HG02798 (cell line): Measurements from ENCODE around the gene MMP23B.

ENCODE experiments used
- ATAC-seq: cut with Tn5 transposase; IDR thresholded peaks from one replicate; pipeline ENCODE4 v1.9.1; 2021; ENCODE audit warnings: mild to moderate bottlenecking; ENCODE audit not compliant: unreplicated experiment, poor library complexity

Gene MMP23B

DNA sequence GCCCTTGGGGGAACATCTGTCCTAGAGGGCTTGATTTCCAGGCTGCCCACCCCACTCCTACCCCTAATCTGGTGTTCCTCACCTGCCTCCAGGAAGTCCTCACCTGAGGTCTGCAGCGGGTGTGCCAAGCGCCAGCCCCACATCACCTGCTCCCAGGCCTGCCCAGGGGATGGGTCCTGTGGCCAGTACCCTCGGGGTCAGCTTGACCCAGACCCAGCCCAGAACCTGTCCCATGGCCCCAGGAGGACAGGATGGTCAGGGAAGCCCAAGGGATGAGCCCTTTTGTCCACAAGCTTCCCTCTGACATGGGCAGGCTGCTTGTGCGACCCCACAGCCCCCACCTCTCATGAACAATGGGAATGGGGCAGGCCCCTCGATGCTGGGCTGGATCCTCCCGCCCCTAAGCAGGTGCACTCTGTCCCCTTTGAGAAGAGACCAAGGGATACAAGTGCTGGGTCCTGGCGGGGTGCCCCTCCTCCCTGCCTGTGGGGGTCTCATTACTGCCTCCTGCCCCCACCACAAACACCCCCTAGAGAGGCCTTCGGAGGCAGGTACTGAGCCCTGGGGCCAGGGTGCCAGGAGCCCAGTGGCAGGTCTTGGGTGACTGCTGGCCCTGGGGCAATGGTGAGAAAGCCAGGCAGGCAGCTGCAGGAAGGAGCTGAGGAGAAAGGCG is 13.4 kb upstream of the MMP23B start:
- ATAC-seq = no peak

DNA sequence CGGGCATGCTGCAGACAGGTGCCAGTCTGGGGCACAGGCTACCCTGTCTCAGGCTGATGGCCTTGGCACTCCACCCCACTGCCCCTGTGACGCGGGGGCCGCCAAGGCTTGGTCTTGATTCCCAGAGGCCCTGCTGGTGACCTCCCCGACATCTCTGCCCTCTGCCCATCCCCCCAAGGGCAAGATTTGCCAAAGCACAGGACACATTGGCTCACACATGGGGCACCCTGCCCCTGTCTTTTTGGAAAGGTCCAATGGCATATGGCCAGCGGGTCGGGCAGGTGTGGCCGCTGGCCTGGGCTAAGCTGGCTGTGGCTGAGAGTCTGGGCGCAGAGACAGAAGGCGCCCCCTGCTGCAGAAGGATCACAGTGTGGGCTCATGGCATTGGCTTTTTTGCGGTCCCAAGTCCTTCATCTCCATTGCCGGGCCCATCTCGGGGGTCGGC is 12.0 kb upstream of the MMP23B start:
- ATAC-seq = no peak

DNA sequence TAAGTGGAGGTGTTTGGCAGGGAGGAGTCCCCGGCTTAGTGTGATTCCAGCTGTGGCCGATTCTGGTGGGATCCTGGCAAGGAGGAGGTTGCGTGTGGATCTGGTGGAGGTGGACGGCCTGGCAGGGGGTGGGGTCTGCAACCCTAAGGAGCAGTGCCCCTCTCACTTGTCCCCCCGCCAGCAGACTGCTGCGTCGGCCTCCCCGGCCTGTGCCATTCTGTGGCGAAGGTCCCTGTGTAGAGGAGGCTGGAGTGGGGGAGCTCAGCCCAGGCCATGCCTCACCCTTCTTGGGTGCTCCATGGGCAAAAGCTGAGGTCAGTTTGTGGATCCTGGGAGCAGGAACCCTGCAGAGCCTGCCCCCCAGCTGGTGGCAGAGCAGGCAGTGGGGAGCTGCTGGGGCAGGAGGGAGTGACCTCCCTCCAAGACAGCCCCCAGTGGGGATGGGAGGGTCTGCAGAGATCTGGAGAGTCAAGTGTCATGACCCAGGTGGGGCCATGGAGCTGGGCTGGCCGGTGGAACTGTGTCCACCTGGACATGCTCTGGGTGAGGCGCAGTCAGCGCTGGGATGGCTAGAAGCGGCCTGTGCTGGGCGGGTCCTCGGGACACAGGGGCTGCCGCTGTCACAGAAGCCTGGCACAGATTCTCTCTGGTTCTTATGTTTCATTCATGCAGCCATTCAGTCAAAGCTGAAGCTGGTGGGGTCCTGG is 11.4 kb upstream of the MMP23B start:
- no peak for ATAC-seq

DNA sequence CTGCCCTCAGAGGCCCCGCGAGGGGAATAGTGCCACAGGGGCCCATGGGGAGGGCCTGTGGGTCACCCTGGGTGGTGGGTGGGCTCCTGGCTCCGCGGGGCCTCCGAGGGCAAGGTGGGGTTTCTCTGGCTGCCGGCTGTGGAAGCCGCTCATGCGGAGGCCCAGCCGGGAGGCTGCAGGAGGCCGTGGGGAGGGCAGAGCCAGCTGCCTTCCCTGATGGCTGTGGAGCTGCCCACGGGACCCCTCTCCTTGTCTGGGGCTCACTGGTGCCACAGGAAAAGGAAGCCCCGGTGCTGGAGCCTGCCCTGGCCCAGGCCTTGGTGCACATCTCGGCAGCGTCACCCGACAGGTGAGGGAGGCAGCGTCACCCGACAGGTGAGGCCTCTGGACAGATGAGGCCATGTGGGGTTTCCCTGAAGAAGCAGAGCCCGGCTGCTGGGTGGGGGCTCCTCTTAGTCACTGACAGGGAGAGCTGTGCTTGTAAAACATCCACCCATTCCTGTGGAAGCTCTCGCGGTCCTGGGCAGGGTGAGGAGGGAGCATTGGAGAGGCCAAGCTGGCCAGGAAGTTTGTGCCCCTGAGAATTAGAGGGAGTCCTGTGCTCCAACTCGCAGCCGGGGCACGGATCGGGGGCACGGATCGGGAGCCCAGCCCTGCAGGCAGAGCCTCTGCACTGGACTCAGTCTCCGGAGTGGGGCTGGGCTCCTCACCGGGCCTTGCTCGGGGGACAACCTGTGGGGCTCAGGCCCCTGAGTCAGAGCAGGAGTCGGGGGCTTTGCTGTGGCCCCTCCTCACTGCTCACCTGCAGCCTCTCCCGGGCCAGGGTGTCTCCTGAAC is 10.6 kb upstream of the MMP23B start:
- no peak for ATAC-seq

DNA sequence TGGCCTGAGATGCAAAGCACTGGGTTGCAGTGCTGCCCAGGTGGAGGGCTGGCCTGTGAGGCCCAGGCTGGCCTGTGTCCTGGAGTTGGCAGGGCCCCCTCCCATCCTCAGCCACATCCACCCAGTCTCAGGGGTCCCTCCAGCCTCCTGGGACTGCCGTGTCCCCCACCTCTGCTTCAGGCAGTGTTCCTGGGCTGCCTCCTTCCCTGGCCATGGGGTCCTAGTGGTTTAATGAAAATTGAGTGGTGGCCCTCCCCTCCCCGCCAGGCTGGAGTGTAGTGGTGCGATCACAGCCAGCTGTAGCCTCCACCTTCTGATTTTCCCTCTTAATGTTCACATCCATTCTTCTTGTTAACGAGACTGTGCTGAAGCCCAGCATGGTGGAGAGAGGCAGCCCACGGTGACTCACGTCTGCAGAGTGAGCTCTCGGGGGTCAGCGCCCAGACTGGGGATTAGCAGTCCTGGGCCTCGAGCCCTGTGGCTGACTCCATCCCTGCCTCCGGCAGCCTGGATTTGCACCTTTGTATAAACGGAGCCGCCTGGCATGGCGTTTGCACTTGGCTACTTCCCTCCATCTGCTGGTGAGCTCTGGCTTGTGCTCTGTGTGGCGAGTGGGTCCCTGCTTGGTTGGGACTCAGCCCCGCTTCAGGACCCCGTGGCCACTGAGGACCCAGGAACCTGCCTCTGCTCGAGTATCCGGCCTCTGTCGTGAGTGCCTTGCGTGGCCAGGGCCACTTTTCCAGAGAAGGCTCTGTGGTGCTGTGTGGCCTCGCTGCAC is 9.8 kb upstream of the MMP23B start:
- ATAC-seq = no peak

DNA sequence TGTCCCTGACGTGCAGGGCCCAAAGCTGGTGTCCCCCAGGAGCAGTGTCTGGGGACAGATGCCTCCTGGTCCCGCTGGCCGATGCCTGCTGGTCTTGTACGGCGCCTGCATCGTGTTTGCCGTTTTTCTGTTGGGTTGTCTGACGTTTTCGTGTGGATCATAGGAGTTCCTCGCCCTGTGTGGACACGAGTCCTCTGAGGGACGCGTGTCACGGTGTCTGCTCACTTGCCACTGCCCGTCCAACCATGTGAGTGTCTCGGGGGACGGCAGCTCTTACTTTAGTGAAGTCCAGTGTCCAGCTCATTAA is 9.2 kb upstream of the MMP23B start:
- ATAC-seq = no peak

DNA sequence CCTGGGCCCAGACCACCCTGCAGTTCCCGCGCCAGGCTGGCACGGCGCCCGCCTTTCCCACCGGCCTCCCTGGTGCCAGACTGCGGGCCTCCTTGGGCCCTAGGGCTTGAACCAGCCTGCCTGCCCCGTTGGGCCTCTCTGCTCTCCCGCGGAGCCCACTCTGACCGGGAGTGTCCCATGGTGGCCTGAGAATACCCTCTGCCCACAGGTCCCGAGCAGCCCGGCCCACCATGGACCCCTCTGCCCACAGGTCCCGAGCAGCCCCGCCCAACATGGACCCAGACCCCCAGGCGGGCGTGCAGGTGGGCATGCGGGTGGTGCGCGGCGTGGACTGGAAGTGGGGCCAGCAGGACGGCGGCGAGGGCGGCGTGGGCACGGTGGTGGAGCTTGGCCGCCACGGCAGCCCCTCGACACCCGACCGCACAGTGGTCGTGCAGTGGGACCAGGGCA is 8.8 kb upstream of the MMP23B start:
- ATAC-seq = no peak

DNA sequence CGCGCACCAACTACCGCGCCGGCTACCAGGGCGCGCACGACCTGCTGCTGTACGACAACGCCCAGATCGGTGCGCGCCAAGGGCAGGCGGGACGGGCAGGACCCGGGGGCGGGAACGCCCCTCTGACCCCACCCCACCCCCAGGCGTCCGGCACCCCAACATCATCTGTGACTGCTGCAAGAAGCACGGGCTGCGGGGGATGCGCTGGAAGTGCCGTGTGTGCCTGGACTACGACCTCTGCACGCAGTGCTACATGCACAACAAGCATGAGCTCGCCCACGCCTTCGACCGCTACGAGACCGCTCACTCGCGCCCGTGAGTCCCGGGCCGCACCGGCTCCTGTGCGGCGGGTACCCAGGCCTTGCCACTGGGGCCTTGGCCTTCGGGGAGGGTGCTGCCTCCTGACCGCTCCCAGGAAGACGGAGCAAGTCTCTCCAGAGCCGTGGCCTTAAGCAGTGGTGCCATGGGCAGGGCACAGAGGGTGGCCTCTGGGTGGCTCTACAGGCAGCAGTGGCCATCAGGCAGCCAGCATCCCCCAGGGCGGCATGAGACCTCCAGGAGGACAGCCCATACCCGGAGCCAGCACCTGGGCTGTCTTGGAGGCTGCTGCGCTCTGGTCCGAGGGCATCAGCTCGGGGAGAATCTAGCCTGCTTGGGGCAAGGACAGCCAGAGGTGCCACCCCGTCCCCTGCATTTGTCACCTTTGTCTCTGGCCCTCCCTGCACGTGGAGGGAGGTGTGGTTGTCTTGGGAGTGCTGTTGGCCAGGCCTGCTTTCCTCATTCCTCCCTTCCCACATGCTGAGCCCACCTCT is 8.1 kb upstream of the MMP23B start:
- no peak for ATAC-seq

DNA sequence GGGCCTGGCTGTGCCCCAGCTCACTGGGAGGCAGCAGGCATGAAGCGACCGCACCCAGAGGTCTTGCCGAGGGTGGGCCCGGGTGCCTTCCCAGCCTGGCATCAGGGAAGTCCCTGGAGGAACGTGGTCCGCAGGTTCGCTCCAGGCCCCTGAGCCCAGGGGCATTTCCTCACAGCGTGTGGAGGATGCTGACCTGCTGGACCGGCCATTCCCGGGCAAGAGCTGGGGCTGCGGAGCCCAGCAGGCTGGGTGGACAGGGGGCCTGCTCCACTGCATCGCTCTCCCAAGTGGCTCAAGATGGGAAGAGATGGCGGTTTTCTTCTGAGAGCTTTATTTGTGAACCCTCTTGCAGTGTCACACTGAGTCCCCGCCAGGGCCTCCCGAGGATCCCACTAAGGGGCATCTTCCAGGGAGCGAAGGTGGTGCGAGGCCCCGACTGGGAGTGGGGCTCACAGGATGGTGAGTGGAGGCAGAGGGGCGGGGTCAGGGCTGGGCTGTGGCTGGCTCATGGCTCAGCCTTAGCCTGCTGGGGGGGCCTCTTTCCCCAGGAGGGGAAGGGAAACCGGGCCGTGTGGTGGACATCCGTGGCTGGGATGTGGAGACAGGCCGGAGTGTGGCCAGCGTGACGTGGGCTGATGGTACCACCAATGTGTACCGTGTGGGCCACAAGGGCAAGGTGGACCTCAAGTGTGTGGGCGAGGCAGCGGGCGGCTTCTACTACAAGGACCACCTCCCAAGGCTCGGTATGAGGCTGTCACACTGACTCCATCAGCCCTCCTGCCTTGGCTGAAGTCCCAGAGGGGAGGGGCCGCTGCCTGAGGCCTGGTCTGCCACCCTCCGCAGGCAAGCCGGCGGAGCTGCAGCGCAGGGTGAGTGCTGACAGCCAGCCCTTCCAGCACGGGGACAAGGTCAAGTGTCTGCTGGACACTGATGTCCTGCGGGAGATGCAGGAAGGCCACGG is 7.2 kb upstream of the MMP23B start:
- ATAC-seq = no peak

DNA sequence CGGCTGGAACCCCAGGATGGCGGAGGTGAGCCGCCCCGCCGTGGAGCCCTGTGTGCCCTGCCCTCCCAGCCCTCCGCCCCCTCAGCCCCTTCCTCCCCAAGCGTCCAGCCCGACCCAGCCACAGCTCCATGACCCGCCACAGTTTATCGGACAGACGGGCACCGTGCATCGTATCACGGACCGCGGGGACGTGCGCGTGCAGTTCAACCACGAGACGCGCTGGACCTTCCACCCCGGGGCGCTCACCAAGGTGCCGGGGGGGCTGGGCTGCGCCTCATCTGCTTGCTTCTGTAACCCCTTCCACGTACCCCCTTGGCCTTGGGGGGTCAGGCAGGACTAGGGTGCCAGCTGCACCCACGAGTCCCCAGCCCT is 6.6 kb upstream of the MMP23B start:
- no peak for ATAC-seq

DNA sequence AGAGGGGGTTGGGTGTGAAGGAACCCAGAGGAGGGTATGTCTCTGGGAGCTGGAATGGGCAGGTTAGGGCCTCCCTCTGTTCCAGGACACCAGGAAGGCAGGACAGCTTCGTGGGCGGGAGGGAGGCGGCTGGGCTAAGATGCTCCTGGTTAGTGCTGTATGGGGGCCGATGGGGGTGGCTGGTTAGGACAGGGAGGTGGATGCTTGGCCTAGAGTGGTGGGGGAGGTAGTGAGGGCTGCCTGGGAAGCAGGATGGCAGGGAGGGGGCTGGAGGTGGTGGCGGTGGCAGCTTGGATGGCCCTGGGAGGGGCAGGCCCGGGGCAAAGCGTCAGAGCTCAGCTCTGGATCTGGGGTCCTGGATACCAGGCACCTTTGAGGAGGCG is 6.2 kb upstream of the MMP23B start:
- ATAC-seq = no peak

DNA sequence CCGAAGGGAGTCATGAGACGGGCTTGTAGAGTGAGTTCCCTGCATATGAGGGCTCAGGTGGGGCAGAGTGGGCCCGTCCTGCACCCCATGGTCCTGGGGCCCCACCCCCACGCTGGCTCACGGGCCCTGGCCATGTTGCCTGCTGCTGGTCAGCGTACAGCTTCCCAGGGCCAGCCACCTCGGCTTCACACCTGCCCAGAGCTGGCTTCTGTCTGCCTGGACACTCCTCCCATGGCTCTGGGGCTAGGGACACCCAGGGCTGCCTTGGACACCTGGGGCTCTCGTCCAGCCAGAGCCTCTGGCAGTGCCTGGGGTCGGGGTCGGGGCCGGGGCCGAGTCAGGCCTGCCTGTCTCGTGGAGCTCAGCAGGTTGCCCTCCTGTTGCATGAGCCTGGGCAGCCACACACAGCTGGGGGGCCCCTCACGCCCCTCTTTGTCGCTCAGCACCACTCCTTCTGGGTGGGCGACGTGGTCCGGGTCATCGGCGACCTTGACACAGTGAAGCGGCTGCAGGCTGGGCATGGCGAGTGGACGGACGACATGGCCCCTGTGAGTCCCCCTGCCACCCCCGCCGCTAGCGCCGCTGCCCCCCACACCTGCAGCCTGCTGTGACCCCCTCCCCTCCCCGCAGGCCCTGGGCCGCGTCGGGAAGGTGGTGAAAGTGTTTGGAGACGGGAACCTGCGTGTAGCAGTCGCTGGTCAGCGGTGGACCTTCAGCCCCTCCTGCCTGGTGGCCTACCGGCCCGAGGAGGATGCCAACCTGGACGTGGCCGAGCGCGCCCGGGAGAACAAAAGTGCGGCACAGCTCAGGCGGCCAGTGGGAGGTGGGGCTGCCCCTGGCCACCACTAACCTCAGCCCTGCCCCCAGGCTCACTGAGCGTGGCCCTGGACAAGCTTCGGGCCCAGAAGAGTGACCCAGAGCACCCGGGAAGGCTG is 5.5 kb upstream of the MMP23B start:
- ATAC-seq = no peak

DNA sequence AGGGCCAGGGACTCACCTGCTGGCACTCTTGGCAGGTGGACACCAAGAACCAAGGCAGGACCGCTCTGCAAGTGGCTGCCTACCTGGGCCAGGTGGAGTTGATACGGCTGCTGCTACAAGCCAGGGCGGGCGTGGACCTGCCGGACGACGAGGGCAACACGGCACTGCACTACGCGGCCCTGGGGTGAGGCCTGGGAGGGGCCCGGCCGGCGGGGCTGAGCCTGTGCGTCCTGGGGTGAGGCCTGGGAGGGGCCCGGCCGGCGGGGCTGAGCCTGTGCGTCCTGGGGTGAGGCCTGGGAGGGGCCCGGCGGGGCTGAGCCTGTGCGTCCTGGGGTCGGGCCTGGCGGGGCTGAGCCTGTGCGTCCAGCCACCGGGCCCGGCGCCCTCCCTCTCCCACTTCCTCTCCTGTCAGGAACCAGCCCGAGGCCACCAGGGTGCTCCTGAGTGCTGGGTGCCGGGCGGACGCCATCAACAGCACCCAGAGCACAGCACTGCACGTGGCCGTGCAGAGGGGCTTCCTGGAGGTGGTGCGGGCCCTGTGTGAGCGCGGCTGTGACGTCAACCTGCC is 4.6 kb upstream of the MMP23B start:
- no peak for ATAC-seq

DNA sequence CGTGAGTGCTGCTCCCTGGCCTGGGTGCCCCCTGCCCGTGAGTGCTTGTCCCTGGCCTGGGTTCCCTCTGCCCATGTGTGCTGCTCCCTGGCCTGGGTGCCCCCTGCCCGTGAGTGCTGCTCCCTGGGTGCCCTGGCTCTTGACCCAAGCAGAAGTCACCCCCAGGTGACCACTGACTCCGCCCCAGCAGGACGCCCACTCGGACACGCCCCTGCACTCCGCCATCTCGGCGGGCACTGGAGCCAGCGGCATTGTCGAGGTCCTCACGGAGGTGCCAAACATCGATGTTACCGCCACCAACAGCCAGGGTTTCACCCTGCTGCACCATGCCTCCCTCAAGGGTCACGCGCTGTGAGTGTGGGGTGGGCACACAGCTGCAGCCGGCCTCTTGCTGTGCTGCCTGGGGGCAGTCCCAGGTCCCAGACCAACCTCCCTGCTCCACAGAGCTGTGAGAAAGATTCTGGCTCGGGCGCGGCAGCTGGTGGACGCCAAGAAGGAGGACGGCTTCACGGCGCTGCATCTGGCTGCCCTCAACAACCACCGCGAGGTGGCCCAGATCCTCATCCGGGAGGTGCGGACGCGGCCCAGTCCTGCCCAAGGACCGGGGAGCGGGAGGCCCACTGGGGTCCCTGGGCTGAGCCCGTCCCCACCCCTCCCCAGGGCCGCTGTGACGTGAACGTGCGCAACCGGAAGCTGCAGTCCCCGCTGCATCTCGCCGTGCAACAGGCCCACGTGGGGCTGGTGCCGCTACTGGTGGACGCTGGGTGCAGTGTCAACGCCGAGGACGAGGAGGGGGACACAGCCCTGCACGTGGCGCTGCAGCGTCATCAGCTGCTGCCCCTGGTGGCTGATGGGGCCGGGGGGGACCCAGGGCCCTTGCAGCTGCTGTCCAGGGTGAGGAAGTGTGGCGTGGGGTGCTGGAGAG is 3.9 kb upstream of the MMP23B start:
- ATAC-seq = no peak

DNA sequence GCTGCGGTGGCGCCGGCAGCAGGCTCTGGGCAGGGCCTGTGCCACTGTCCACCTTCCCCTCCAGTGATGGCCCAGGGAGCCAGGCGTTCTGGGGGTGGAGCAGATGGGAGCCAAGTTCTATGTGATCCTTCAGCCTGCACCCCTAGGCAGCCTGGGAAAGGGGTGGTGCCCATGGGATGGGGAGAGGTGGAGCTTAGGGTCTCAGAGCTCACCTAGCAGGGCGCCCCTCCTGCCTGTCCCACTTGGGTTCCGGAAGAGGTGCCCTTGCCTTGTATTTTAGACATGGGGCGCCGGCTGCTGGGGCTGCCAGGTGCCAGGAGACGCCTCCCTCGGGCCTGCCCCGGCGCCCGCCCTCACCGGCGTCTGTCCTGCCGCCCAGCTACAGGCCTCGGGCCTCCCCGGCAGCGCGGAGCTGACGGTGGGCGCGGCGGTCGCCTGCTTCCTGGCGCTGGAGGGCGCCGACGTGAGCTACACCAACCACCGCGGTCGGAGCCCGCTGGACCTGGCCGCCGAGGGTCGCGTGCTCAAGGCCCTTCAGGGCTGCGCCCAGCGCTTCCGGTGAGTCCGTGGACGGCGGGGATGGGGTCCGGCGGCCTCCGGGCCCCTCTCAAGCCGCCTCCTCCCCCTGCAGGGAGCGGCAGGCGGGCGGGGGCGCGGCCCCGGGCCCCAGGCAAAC is 3.1 kb upstream of the MMP23B start:
- ATAC-seq = no peak
